WTC11 (cell line): ENCODE data around the gene ZNF236. TPM values are rescaled to one million over a fixed set of nuclear protein-coding genes. Genes with fewer than 3 reads are reported as not detected.
"Not testable (repeated sequence)": the region's sequence is repeated elsewhere in the genome, so short reads cannot be mapped to it uniquely, and the experiment has no call there.

Source experiments
- ATAC-seq: fragments of 200-7000 bp; cut with Tn5 transposase; 2 replicates; pipeline ENCODE4 v1.10.0; 2021; ENCODE audit warnings: mild to moderate bottlenecking, moderate library complexity
- CTCF ChIA-PET: fragments of 300-600 bp; sonication (Branson Sonifier 250); formaldehyde crosslinking; loops from one replicate; lab custom pipeline; 2021; ENCODE audit warnings: antibody characterized with exemption; lab: Charles Lee
- POLR2A ChIA-PET: fragments of 350-600 bp; sonication (Branson Sonifier 250); formaldehyde crosslinking; loops from one replicate; lab custom pipeline; 2021; ENCODE audit warnings: antibody characterized with exemption; lab: Charles Lee
- DNase-seq: peaks from one replicate; pipeline ENCODE4 v3.0.0; 2021; ENCODE audit warnings: low spot score
- H3K27ac Mint-ChIP-seq: 2 replicates; pipeline ENCODE4 v1.8.0; 2021; ENCODE audit warnings: mixed read lengths
- H3K27me3 Mint-ChIP-seq: 2 replicates; pipeline ENCODE4 v1.8.0; 2021; ENCODE audit warnings: low read depth, mild to moderate bottlenecking, moderate library complexity, mixed read lengths
- H3K36me3 Mint-ChIP-seq: 2 replicates; pipeline ENCODE4 v1.8.0; 2021; ENCODE audit warnings: mixed read lengths
- H3K4me1 Mint-ChIP-seq: 2 replicates; pipeline ENCODE4 v1.8.0; 2022; ENCODE audit warnings: mixed read lengths
- H3K4me3 Mint-ChIP-seq: 2 replicates; pipeline ENCODE4 v1.8.0; 2021; ENCODE audit warnings: mild to moderate bottlenecking, moderate library complexity, mixed read lengths
- H3K9me3 Mint-ChIP-seq: 2 replicates; pipeline ENCODE4 v1.8.0; 2021; ENCODE audit warnings: mixed read lengths
- AR ChIP-seq: fragments of 250-450 bp; sonication (Bioruptor Pico); IDR thresholded peaks from 2 replicates; pipeline ENCODE4 v1.9.0; 2021; ENCODE audit warnings: mild to moderate bottlenecking
- FOXK1 ChIP-seq: sonication (generic); formaldehyde crosslinking; IDR thresholded peaks from 2 replicates; pipeline ENCODE4 v1.8.0; 2022; ENCODE audit warnings: mild to moderate bottlenecking, moderate library complexity, missing genetic modification reagents
- GRHL2 ChIP-seq: fragments of 250-450 bp; sonication (Bioruptor Pico); IDR thresholded peaks from 2 replicates; pipeline ENCODE4 v1.8.0; 2022; ENCODE audit warnings: mild to moderate bottlenecking, moderate library complexity; ENCODE audit not compliant: insufficient replicate concordance, severe bottlenecking
- NR2C2 ChIP-seq: sonication (generic); formaldehyde crosslinking; IDR thresholded peaks from 2 replicates; pipeline ENCODE4 v1.8.0; 2022; ENCODE audit warnings: mild to moderate bottlenecking, missing genetic modification reagents
- PRRX2 ChIP-seq: fragments of 250-450 bp; sonication (Bioruptor Pico); IDR thresholded peaks from 2 replicates; pipeline ENCODE4 v1.8.0; 2021; ENCODE audit warnings: mild to moderate bottlenecking
- RELA ChIP-seq: sonication (generic); formaldehyde crosslinking; IDR thresholded peaks from 2 replicates; pipeline ENCODE4 v1.8.1; 2022; ENCODE audit warnings: missing genetic modification reagents, mild to moderate bottlenecking, borderline replicate concordance
- TCF7 ChIP-seq: sonication (generic); formaldehyde crosslinking; IDR thresholded peaks from 2 replicates; pipeline ENCODE4 v1.8.0; 2022; ENCODE audit warnings: mild to moderate bottlenecking, low read depth, missing genetic modification reagents, moderate library complexity
- TEAD1 ChIP-seq: sonication (generic); formaldehyde crosslinking; IDR thresholded peaks from 2 replicates; pipeline ENCODE4 v1.8.0; 2022; ENCODE audit warnings: mild to moderate bottlenecking, missing genetic modification reagents
- USF2 ChIP-seq: sonication (generic); formaldehyde crosslinking; IDR thresholded peaks from 2 replicates; pipeline ENCODE4 v1.8.1; 2023; ENCODE audit warnings: mild to moderate bottlenecking, missing genetic modification reagents, moderate library complexity
- ZNF512 ChIP-seq: sonication (generic); formaldehyde crosslinking; IDR thresholded peaks from 2 replicates; pipeline ENCODE4 v1.8.1; 2022; ENCODE audit warnings: missing genetic modification reagents, borderline replicate concordance
- ZSCAN18 ChIP-seq: fragments of 250-450 bp; sonication (Bioruptor Pico); IDR thresholded peaks from 2 replicates; pipeline ENCODE4 v2.1.2; 2022; ENCODE audit warnings: mild to moderate bottlenecking, moderate library complexity
- total RNA-seq: library from RNA; stranded (reverse); gene quantifications from 3 replicates; pipeline ENCODE4 v1.2.3, GENCODE V29; 2021

ZNF236 gene
- total RNA-seq, 1 experiment from 2014 or later = 19.9 TPM

GRCh38 chr18:77017355-77017754, 195.0 kb downstream of the ZNF236 start:
- CTCF ChIA-PET = no interaction called here
- peaks cover 17% of the 10 kb centered on the region for H3K9me3 Mint-ChIP-seq
- H3K4me1 Mint-ChIP-seq = peaks cover 2% of the 10 kb centered on the region; the same call in 1 of the 2 replicates
- peaks cover 12% of the 10 kb centered on the region for H3K36me3 Mint-ChIP-seq
- H3K27ac Mint-ChIP-seq = no peak overlapping the region
- ATAC-seq = no peak
- DNase-seq = no peak
- TF ChIP-seq TEAD1 (CRISPR knock-in tag) (no peak), AR (CRISPR knock-in tag) (no peak), TCF7 (no peak), NR2C2 (CRISPR knock-in tag) (no peak), ZSCAN18 (CRISPR knock-in tag) (no peak), PRRX2 (CRISPR knock-in tag) (no peak)
- H3K27me3 Mint-ChIP-seq = no peaks in the 10 kb centered on the region; the same call in 1 of the 2 replicates
- no peak overlapping the region for H3K4me3 Mint-ChIP-seq
- POLR2A ChIA-PET = no interaction called here

- H3K27me3 Mint-ChIP-seq, POLR2A ChIA-PET, H3K27ac Mint-ChIP-seq, H3K4me3 Mint-ChIP-seq, DNase-seq, ATAC-seq, CTCF ChIA-PET, H3K4me1 Mint-ChIP-seq: not testable (repeated sequence)
- H3K36me3 Mint-ChIP-seq = peaks cover 12% of the 10 kb centered on the region
- H3K9me3 Mint-ChIP-seq = peaks cover 17% of the 10 kb centered on the region
These were observed 196.3 kb downstream of the ZNF236 start for GRCh38 chr18:77018650-77019049.

- H3K4me1 Mint-ChIP-seq = peaks cover 11% of the 10 kb centered on the region
- CTCF ChIA-PET = no interaction called here
These were observed 197.3 kb downstream of the ZNF236 start for GRCh38 chr18:77019641-77020040.

More at GRCh38 chr18:77019641-77020040, 197.3 kb downstream of the ZNF236 start:
- H3K9me3 Mint-ChIP-seq = peaks cover 17% of the 10 kb centered on the region
- peaks cover 12% of the 10 kb centered on the region for H3K36me3 Mint-ChIP-seq
- TF ChIP-seq RELA (CRISPR knock-in tag) = no peak
- TF ChIP-seq TCF7 = no peak
- no peak for TF ChIP-seq ZNF512
- no peak for TF ChIP-seq GRHL2 (CRISPR knock-in tag)
- TF ChIP-seq USF2 (CRISPR knock-in tag) = no peak
- TF ChIP-seq FOXK1 (CRISPR knock-in tag) = no peak
- H3K27me3 Mint-ChIP-seq = no peaks in the 10 kb centered on the region; the same call in 1 of the 2 replicates
- POLR2A ChIA-PET = no interaction called here
- ATAC-seq (no peak), DNase-seq (no peak)
- no peak overlapping the region for H3K4me3 Mint-ChIP-seq
- H3K27ac Mint-ChIP-seq = no peak overlapping the region
